H1 (cell line): ENCODE data around the gene CELSR1. TPM values are rescaled to one million over a fixed set of nuclear protein-coding genes. Genes with fewer than 3 reads are reported as not detected.

Source experiments
- CTCF ChIA-PET: fragments of 300-600 bp; sonication (Branson Sonifier 250); formaldehyde crosslinking; loops from one replicate; lab custom pipeline; 2021; ENCODE audit not compliant: partially characterized antibody; lab: Charles Lee
- POLR2A ChIA-PET: fragments of 300-600 bp; sonication (Branson Sonifier 250); formaldehyde crosslinking; loops from one replicate; lab custom pipeline; 2021; ENCODE audit warnings: inconsistent platforms; ENCODE audit not compliant: partially characterized antibody; lab: Charles Lee
- DNase-seq, 2 experiments: peaks; one replicate each; pipeline versions ENCODE4 v3.0.0 to v3.0.0-alpha.2; 2010 to 2022; ENCODE audit warnings: low spot score in 2 of 2, low read depth in 1 of 2, mixed read lengths in 1 of 2
- FAIRE-seq: peaks from 2 replicates; lab custom pipeline; 2011; peaks lifted over from hg19 to GRCh38; lab: Jason Lieb, UNC
- H2AFZ ChIP-seq: 2 replicates; pipeline ENCODE4 v1.8.1; 2012; ENCODE audit warnings: low read length, inconsistent platforms
- H2AK5ac ChIP-seq: 2 replicates; pipeline ENCODE4 v1.6.1; 2013; ENCODE audit warnings: low read depth, low read length
- H2BK120ac ChIP-seq: replicated peaks from 2 replicates; pipeline ENCODE3; 2013; ENCODE audit warnings: low read depth, low read length, inconsistent platforms
- H2BK12ac ChIP-seq: 2 replicates; pipeline ENCODE4 v1.6.1; 2013; ENCODE audit warnings: low read depth, low read length
- H2BK15ac ChIP-seq: 2 replicates; pipeline ENCODE4 v1.6.1; 2013; ENCODE audit warnings: low read length
- H2BK20ac ChIP-seq: 2 replicates; pipeline ENCODE4 v1.6.1; 2013; ENCODE audit warnings: low read length
- H2BK5ac ChIP-seq: 2 replicates; pipeline ENCODE4 v1.6.1; 2013; ENCODE audit warnings: low read depth, low read length
- H3K14ac ChIP-seq: 2 replicates; pipeline ENCODE4 v1.6.1; 2013; ENCODE audit warnings: inconsistent platforms; ENCODE audit not compliant: insufficient read length
- H3K18ac ChIP-seq: 2 replicates; pipeline ENCODE4 v1.6.1; 2013; ENCODE audit warnings: low read length; ENCODE audit errors: extremely low read depth
- H3K23ac ChIP-seq: 2 replicates; pipeline ENCODE4 v1.6.1; 2013; ENCODE audit warnings: inconsistent platforms; ENCODE audit not compliant: insufficient read length
- H3K23me2 ChIP-seq: 2 replicates; pipeline ENCODE4 v1.6.1; 2013; ENCODE audit warnings: low read depth, low read length
- H3K27ac ChIP-seq: 2 replicates; pipeline ENCODE4 v1.6.1; 2011; ENCODE audit warnings: low read depth, low read length, inconsistent platforms
- H3K27me3 ChIP-seq, 4 experiments: replicated peaks in 1 of 4; 1 replicate in 1 of 4; 2 replicates in 3 of 4; pipeline versions ENCODE4 v1.6.1 to v1.8.1; 2011 to 2013; ENCODE audit warnings: low read length in 3 of 4, mild to moderate bottlenecking in 3 of 4, inconsistent platforms in 2 of 4, mixed read lengths in 2 of 4, moderate library complexity in 1 of 4; ENCODE audit not compliant: control insufficient read depth in 3 of 4, insufficient read depth in 3 of 4; ENCODE audit errors: extremely low read depth in 1 of 4
- H3K36me3 ChIP-seq, 4 experiments: 2 replicates each; pipeline versions ENCODE4 v1.6.1 to v1.8.1; 2011 to 2013; ENCODE audit warnings: mild to moderate bottlenecking in 4 of 4, low read length in 3 of 4, moderate library complexity in 2 of 4, control low read depth in 1 of 4, inconsistent platforms in 1 of 4; ENCODE audit not compliant: insufficient read depth in 4 of 4, control insufficient read depth in 2 of 4
- H3K4ac ChIP-seq: replicated peaks from 2 replicates; pipeline ENCODE3; 2013; ENCODE audit warnings: low read length, low read depth, mixed read lengths, inconsistent platforms; ENCODE audit not compliant: insufficient read length
- H3K4me1 ChIP-seq, 4 experiments: replicated peaks in 1 of 4; 1 replicate in 1 of 4; 2 replicates in 3 of 4; pipeline versions ENCODE4 v1.6.1 to v1.8.1; 2011 to 2013; ENCODE audit warnings: low read length in 3 of 4, inconsistent platforms in 2 of 4, mixed read lengths in 1 of 4; ENCODE audit not compliant: insufficient read depth in 4 of 4, control insufficient read depth in 3 of 4
- H3K4me2 ChIP-seq, 2 experiments: 2 replicates each; pipeline versions ENCODE4 v1.6.1 to v1.8.1; 2011 to 2013; ENCODE audit warnings: low read depth in 2 of 2, low read length in 2 of 2, control low read depth in 1 of 2, inconsistent platforms in 1 of 2, mild to moderate bottlenecking in 1 of 2; ENCODE audit not compliant: insufficient read depth in 1 of 2
- H3K4me3 ChIP-seq, 4 experiments: fragments of 200-600, 300-600 bp in 1 of 4; sonication (generic), shearing (Covaris generic), sonication (Bioruptor Twin) in 1 of 4; 2 replicates each; pipeline versions ENCODE4 v1.5.1 to v1.8.1; 2011 to 2016; ENCODE audit warnings: low read length in 4 of 4, low read depth in 3 of 4, control low read depth in 2 of 4, inconsistent platforms in 2 of 4, mild to moderate bottlenecking in 2 of 4, mixed read lengths in 1 of 4, moderate library complexity in 1 of 4; ENCODE audit not compliant: insufficient read depth in 2 of 4; ENCODE audit errors: extremely low read depth in 1 of 4
- H3K56ac ChIP-seq: replicated peaks from 2 replicates; pipeline ENCODE3; 2013; ENCODE audit warnings: low read depth, mild to moderate bottlenecking, mixed read lengths, low read length, inconsistent platforms; ENCODE audit not compliant: insufficient read length
- H3K79me1 ChIP-seq: 2 replicates; pipeline ENCODE4 v1.6.1; 2013; ENCODE audit warnings: low read depth, low read length, control low read depth
- H3K79me2 ChIP-seq, 2 experiments: 2 replicates each; pipeline versions ENCODE4 v1.6.1 to v1.8.1; 2012 to 2013; ENCODE audit warnings: low read length in 2 of 2, mild to moderate bottlenecking in 2 of 2, inconsistent platforms in 1 of 2; ENCODE audit not compliant: insufficient read depth in 2 of 2, control insufficient read depth in 1 of 2
- H3K9ac ChIP-seq, 4 experiments: replicated peaks in 1 of 4; 1 replicate in 1 of 4; 2 replicates in 3 of 4; pipeline versions ENCODE4 v1.6.1 to v1.8.1; 2011 to 2013; ENCODE audit warnings: low read depth in 3 of 4, low read length in 3 of 4, control low read depth in 2 of 4, mild to moderate bottlenecking in 2 of 4, moderate library complexity in 2 of 4, inconsistent platforms in 1 of 4; ENCODE audit errors: extremely low read depth in 1 of 4
- H3K9me3 ChIP-seq, 2 experiments: 2 replicates each; pipeline versions ENCODE4 v1.6.1 to v1.8.1; 2012 to 2013; ENCODE audit warnings: mild to moderate bottlenecking in 2 of 2, moderate library complexity in 2 of 2, control low read depth in 1 of 2, inconsistent platforms in 1 of 2, low read depth in 1 of 2, low read length in 1 of 2, mixed read lengths in 1 of 2; ENCODE audit not compliant: insufficient read depth in 2 of 2
- H4K20me1 ChIP-seq, 2 experiments: replicated peaks in 1 of 2; 2 replicates each; pipeline versions ENCODE3 to v1.8.1; 2011 to 2013; ENCODE audit warnings: inconsistent platforms in 2 of 2, low read length in 2 of 2, mild to moderate bottlenecking in 1 of 2; ENCODE audit not compliant: insufficient read depth in 2 of 2, control insufficient read depth in 1 of 2
- H4K5ac ChIP-seq: 2 replicates; pipeline ENCODE4 v1.6.1; 2013; ENCODE audit warnings: low read length, low read depth, mixed read lengths, inconsistent platforms; ENCODE audit not compliant: insufficient read length
- H4K8ac ChIP-seq: 2 replicates; pipeline ENCODE4 v1.8.0; 2013; ENCODE audit warnings: mild to moderate bottlenecking, moderate library complexity, low read length, inconsistent platforms; ENCODE audit not compliant: insufficient read depth; ENCODE audit errors: extremely low read depth
- H4K91ac ChIP-seq: replicated peaks from 2 replicates; pipeline ENCODE3; 2013; ENCODE audit warnings: low read length, mixed read lengths, inconsistent platforms; ENCODE audit not compliant: insufficient read length
- ATF3 ChIP-seq: IDR thresholded peaks from 2 replicates; pipeline ENCODE4 v1.6.1; 2011; ENCODE audit warnings: low read depth, mild to moderate bottlenecking, low read length; ENCODE audit not compliant: insufficient read depth
- CBX5 ChIP-seq: fragments of 300-800, 300-1000 bp; sonication (generic); IDR thresholded peaks from 2 replicates; pipeline ENCODE4 v1.7.1; 2016; ENCODE audit warnings: antibody characterized with exemption, low read length, low read depth
- CTBP2 ChIP-seq: IDR thresholded peaks from 2 replicates; pipeline ENCODE4 v1.7.0; 2011; ENCODE audit warnings: borderline replicate concordance, mild to moderate bottlenecking, moderate library complexity, mixed read lengths, low read length; ENCODE audit not compliant: insufficient read depth, insufficient read length
- GABPA ChIP-seq: IDR thresholded peaks from 2 replicates; pipeline ENCODE4 v1.6.1; 2011; ENCODE audit warnings: mild to moderate bottlenecking, low read length, moderate library complexity, borderline replicate concordance; ENCODE audit not compliant: insufficient read depth
- JUND ChIP-seq: IDR thresholded peaks from 2 replicates; pipeline ENCODE4 v1.6.1; 2011; ENCODE audit warnings: mild to moderate bottlenecking, improper control_type of control experiment, low read length
- MAX ChIP-seq: IDR thresholded peaks from 2 replicates; pipeline ENCODE4 v1.6.1; 2012; ENCODE audit warnings: inconsistent platforms
- NANOG ChIP-seq: IDR thresholded peaks from 2 replicates; pipeline ENCODE4 v1.6.1; 2011; ENCODE audit warnings: low read length, low read depth, mild to moderate bottlenecking, inconsistent platforms; ENCODE audit not compliant: insufficient read depth, poor library complexity, severe bottlenecking
- POLR2A ChIP-seq, 2 experiments: IDR thresholded peaks; 1 replicate in 1 of 2; 2 replicates in 1 of 2; pipeline ENCODE4 v1.6.1; 2011; ENCODE audit warnings: low read depth in 2 of 2, low read length in 2 of 2, mild to moderate bottlenecking in 2 of 2; ENCODE audit errors: control extremely low read depth in 1 of 2
- POU5F1 ChIP-seq: IDR thresholded peaks from 2 replicates; pipeline ENCODE4 v1.6.1; 2011; ENCODE audit warnings: low read depth, mild to moderate bottlenecking, low read length, moderate library complexity
- RNF2 ChIP-seq: fragments of 200-900, 300-1000 bp; sonication (generic); IDR thresholded peaks from 2 replicates; pipeline ENCODE4 v1.7.1; 2016; ENCODE audit warnings: borderline replicate concordance, low read depth, mild to moderate bottlenecking, antibody characterized with exemption, low read length; ENCODE audit not compliant: poor library complexity, severe bottlenecking; ENCODE audit errors: missing control alignments
- RXRA ChIP-seq: IDR thresholded peaks from 2 replicates; pipeline ENCODE4 v1.6.1; 2011; ENCODE audit warnings: low read depth, mild to moderate bottlenecking, low read length, moderate library complexity; ENCODE audit not compliant: insufficient read depth
- TAF1 ChIP-seq: IDR thresholded peaks from 2 replicates; pipeline ENCODE4 v1.6.1; 2011; ENCODE audit warnings: mild to moderate bottlenecking, low read depth, low read length
- WGBS, 2 experiments: shearing (Covaris generic) in 1 of 2; methylation state at CpG; one replicate each; pipeline versions ENCODE4 v1.1.6 to v1.1.7; 2013 to 2015; ENCODE audit warnings: low lambda C conversion rate in 2 of 2, mixed read lengths in 2 of 2, inconsistent platforms in 1 of 2, low coverage in 1 of 2, missing lambda C conversion rate in 1 of 2; ENCODE audit not compliant: insufficient replicate concordance in 2 of 2, insufficient coverage in 1 of 2, insufficient read length in 1 of 2; ENCODE audit errors: extremely low coverage in 1 of 2, missing lambda C conversion rate in 1 of 2; 5-methylcytosine and 5-hydroxymethylcytosine counted together
- polyA plus RNA-seq, 7 experiments: library from polyadenylated mRNA; depleted of rRNA in 3 of 7; stranded (reverse) in 5 of 7; unstranded in 2 of 7; fragments of >200 nt in 5 of 7; fragments of 200-250 nt in 2 of 7; gene quantifications; 1 replicate in 5 of 7; 2 replicates in 1 of 7; 4 replicates in 1 of 7; pipeline versions ENCODE4 v1.2.1 to v1.2.3, GENCODE V29; 2011 to 2013; ENCODE audit warnings: missing spikeins in 2 of 7, mixed read lengths in 2 of 7
- total RNA-seq: library from RNA; stranded (reverse); fragmentation: NEBNext Ultra II Directional; extraction: Animal tissue kit (Norgen Biotek cat#: 25700); gene quantifications from 2 replicates; pipeline ENCODE4 v1.2.1, GENCODE V29; 2021

Gene CELSR1
- total and polyA plus RNA-seq, 2 of the 8 experiments (the other 6 are each of a cell fraction or from before 2014, with no cell fraction given): 9.0 to 12.4 TPM

GRCh38 chr22:46512683-46513082 is 24.7 kb downstream of the CELSR1 start:
- WGBS, 2 experiments: 90% methylated on average over 11 of the region's 11 CpGs; no CpG with 5 or more reads in 1 of the 2 experiments
- Histone ChIP-seq H4K5ac (no peak overlapping the region), H3K27me3 (no peaks in the 10 kb centered on the region), H3K36me3 (no peaks in the 10 kb centered on the region), H3K9ac (no peak overlapping the region), H3K4me3 (no peak overlapping the region), H2BK12ac (0 out of 2 replicates have a peak overlapping the region, but pooled peaks have one; percentile 27), H3K4me1 (peaks cover 0 to 32% (median 20%) of the 10 kb centered on the region in 4 experiments; a peak in 6 of 7 replicates), H3K4ac (no peak overlapping the region), H3K27ac (no peak overlapping the region), H4K8ac (no peak overlapping the region), H2BK15ac (0 out of 2 replicates have a peak overlapping the region, but pooled peaks have one; percentile 81), H3K23me2 (no peaks in the 10 kb centered on the region), H3K18ac (no peak overlapping the region; the same call in 1 of the 2 replicates), H3K14ac (no peak overlapping the region), H4K20me1 (peaks cover 0 to 8% of the 10 kb centered on the region in 2 experiments), H3K79me2 (no peaks in the 10 kb centered on the region; a peak in 1 of 4 replicates), H4K91ac (no peak overlapping the region), H2BK120ac (no peak overlapping the region), H3K56ac (no peak overlapping the region), H2AFZ (no peak overlapping the region), H3K23ac (no peak overlapping the region), H3K4me2 (no peak overlapping the region), H2BK5ac (no peak overlapping the region; the same call in 1 of the 2 replicates), H3K79me1 (peaks cover 5% of the 10 kb centered on the region; the same call in 1 of the 2 replicates), H3K9me3 (no peaks in the 10 kb centered on the region), H2BK20ac (no peak overlapping the region), H2AK5ac (no peak overlapping the region)
- FAIRE-seq (no peak), DNase-seq (no peak)
- CTCF ChIA-PET: interaction anchor here (1.2 kb wide), 1 partner anchor 20 kb away, joined by 3 read pairs; no protein-coding TSS in a partner anchor
- POLR2A ChIA-PET: interaction anchor here (0.6 kb wide), 1 partner anchor 89 kb away, joined by 3 read pairs; no protein-coding TSS in a partner anchor
- no peak for TF ChIP-seq NANOG
- no peak for TF ChIP-seq JUND
- TF ChIP-seq CBX5: no peak
- TF ChIP-seq RXRA: no peak
- no peak for TF ChIP-seq MAX
- TF ChIP-seq POU5F1: no peak
- TF ChIP-seq TAF1: no peak
- no peak for TF ChIP-seq POLR2A (IDR thresholded peaks at IDR 0.05; ENCODE audit: control extremely low read depth in 1 of 2, low read depth in 2 of 2, low read length in 2 of 2)
- no peak for TF ChIP-seq RNF2
- TF ChIP-seq GABPA: no peak
- TF ChIP-seq ATF3: no peak
- no peak for TF ChIP-seq CTBP2
